Measurements from ENCODE around the gene PPP6R3. TPM values are rescaled to one million over a fixed set of nuclear protein-coding genes. Genes with fewer than 3 reads are reported as not detected.

Gene PPP6R3
- polyA plus RNA-seq, 1 of the 3 experiments (the other 2 are of a cell fraction): 28.1 TPM

- Histone ChIP-seq H3K27me3 (ENCODE audit: insufficient read depth) (no peaks in the 10 kb centered on the region), H3K79me2 (ENCODE audit: insufficient read depth) (peaks cover 54% of the 10 kb centered on the region; the same call in 1 of the 2 replicates), H3K4me3 (ENCODE audit: low read depth in 2 of 2, low read length in 1 of 2) (no peak overlapping the region), H3K36me3 (replicated peaks in 1 of 2; ENCODE audit: control insufficient read depth in 1 of 2, insufficient read depth in 2 of 2, low read length in 1 of 2) (peaks cover 80 to 81% of the 10 kb centered on the region in 2 experiments), H4K20me1 (ENCODE audit: insufficient read depth) (peaks cover 11% of the 10 kb centered on the region; the same call in 1 of the 2 replicates), H3K4me2 (no peak overlapping the region), H2AFZ (ENCODE audit: low read depth) (no peak overlapping the region), H3K9me3 (no peaks in the 10 kb centered on the region), H3K9me2 (no peaks in the 10 kb centered on the region), H3K4me1 (ENCODE audit: control insufficient read depth in 1 of 2, insufficient read depth in 2 of 2, low read depth in 1 of 2, low read length in 1 of 2) (no peaks in the 10 kb centered on the region; a peak in 1 of 4 replicates), H3F3A (replicated peaks; ENCODE audit: insufficient read depth) (peaks cover 6% of the 10 kb centered on the region), H3K9ac (no peak overlapping the region), H3K27ac (ENCODE audit: low read depth in 2 of 2, low read length in 1 of 2) (no peak overlapping the region; a peak in 1 of 4 replicates)
- TF ChIP-seq RAD21 (IDR thresholded peaks at IDR 0.05; ENCODE audit: low read length): no peak
- TF ChIP-seq TCF12 (IDR thresholded peaks at IDR 0.05): no peak
- TF ChIP-seq, protein P1, sequence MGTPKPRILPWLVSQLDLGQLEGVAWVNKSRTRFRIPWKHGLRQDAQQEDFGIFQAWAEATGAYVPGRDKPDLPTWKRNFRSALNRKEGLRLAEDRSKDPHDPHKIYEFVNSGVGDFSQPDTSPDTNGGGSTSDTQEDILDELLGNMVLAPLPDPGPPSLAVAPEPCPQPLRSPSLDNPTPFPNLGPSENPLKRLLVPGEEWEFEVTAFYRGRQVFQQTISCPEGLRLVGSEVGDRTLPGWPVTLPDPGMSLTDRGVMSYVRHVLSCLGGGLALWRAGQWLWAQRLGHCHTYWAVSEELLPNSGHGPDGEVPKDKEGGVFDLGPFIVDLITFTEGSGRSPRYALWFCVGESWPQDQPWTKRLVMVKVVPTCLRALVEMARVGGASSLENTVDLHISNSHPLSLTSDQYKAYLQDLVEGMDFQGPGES (IDR thresholded peaks at IDR 0.05; ENCODE audit: low read depth, low read length): no peak
- no peak for TF ChIP-seq JUND (IDR thresholded peaks at IDR 0.05)
- TF ChIP-seq EZH2phosphoT487 (IDR thresholded peaks at IDR 0.05; ENCODE audit: borderline replicate concordance, low read depth): no peak
- no peak for TF ChIP-seq SIN3A (IDR thresholded peaks at IDR 0.05; ENCODE audit: borderline replicate concordance, low read depth, low read length)
- TF ChIP-seq GATA2 (CRISPR knock-in tag; IDR thresholded peaks at IDR 0.05): no peak
- no peak for TF ChIP-seq REST (IDR thresholded peaks at IDR 0.05; ENCODE audit: low read depth, low read length)
- CTCF ChIA-PET: interaction anchor here (0.8 to 1.5 kb wide), 3 partner anchors 9 to 31 kb away, joined by 3 to 4 read pairs (median 4); no protein-coding TSS in a partner anchor
- POLR2A ChIA-PET: no interaction called here
- no peak for DNase-seq
- WGBS (ENCODE audit: low lambda C conversion rate): 91% methylated on average over 4 of the region's 4 CpGs
Measured at GRCh38 chr11:68575025-68575665, 114.6 kb downstream of the PPP6R3 start.

GRCh38 chr11:68579455-68579854 is 118.9 kb downstream of the PPP6R3 start:
- Histone ChIP-seq H4K20me1 (ENCODE audit: insufficient read depth) (peaks cover 3% of the 10 kb centered on the region; the same call in 1 of the 2 replicates), H3K79me2 (ENCODE audit: insufficient read depth) (peaks cover 31% of the 10 kb centered on the region; the same call in 1 of the 2 replicates), H3K36me3 (replicated peaks in 1 of 2; ENCODE audit: control insufficient read depth in 1 of 2, insufficient read depth in 2 of 2, low read length in 1 of 2) (peaks cover 61 to 84% of the 10 kb centered on the region in 2 experiments), H3K27me3 (ENCODE audit: insufficient read depth) (no peaks in the 10 kb centered on the region), H3K9ac (no peak overlapping the region), H3F3A (replicated peaks; ENCODE audit: insufficient read depth) (peaks cover 19% of the 10 kb centered on the region), H3K9me2 (no peaks in the 10 kb centered on the region), H3K4me2 (no peak overlapping the region), H3K4me1 (ENCODE audit: control insufficient read depth in 1 of 2, insufficient read depth in 2 of 2, low read depth in 1 of 2, low read length in 1 of 2) (peaks cover 0 to 14% of the 10 kb centered on the region in 2 experiments; a peak in 1 of 4 replicates), H2AFZ (ENCODE audit: low read depth) (no peak overlapping the region), H3K9me3 (no peaks in the 10 kb centered on the region), H3K4me3 (ENCODE audit: low read depth in 2 of 2, low read length in 1 of 2) (no peak overlapping the region), H3K27ac (ENCODE audit: low read depth in 2 of 2, low read length in 1 of 2) (no peak overlapping the region)
- POLR2A ChIA-PET: no interaction called here
- WGBS (ENCODE audit: low lambda C conversion rate): 92% methylated on average over 5 of the region's 5 CpGs
- TF ChIP-seq TCF12 (IDR thresholded peaks at IDR 0.05) (no peak), RAD21 (IDR thresholded peaks at IDR 0.05; ENCODE audit: low read length) (no peak), EP300 (IDR thresholded peaks at IDR 0.05; ENCODE audit: borderline replicate concordance in 1 of 2, low read depth in 1 of 2, low read length in 1 of 2) (no peak), POLR2AphosphoS5 (IDR thresholded peaks at IDR 0.05; ENCODE audit: low read depth, low read length) (no peak), JUND (IDR thresholded peaks at IDR 0.05) (no peak), SIN3A (IDR thresholded peaks at IDR 0.05; ENCODE audit: borderline replicate concordance, low read depth, low read length) (no peak), CHD2 (IDR thresholded peaks at IDR 0.05; ENCODE audit: low read length, partially characterized antibody) (no peak), EZH2phosphoT487 (IDR thresholded peaks at IDR 0.05; ENCODE audit: borderline replicate concordance, low read depth) (no peak), RFX5 (IDR thresholded peaks at IDR 0.05; ENCODE audit: low read length) (no peak), FOXJ3 (CRISPR knock-in tag; IDR thresholded peaks at IDR 0.05) (no peak)
- TF ChIP-seq, protein P2, sequence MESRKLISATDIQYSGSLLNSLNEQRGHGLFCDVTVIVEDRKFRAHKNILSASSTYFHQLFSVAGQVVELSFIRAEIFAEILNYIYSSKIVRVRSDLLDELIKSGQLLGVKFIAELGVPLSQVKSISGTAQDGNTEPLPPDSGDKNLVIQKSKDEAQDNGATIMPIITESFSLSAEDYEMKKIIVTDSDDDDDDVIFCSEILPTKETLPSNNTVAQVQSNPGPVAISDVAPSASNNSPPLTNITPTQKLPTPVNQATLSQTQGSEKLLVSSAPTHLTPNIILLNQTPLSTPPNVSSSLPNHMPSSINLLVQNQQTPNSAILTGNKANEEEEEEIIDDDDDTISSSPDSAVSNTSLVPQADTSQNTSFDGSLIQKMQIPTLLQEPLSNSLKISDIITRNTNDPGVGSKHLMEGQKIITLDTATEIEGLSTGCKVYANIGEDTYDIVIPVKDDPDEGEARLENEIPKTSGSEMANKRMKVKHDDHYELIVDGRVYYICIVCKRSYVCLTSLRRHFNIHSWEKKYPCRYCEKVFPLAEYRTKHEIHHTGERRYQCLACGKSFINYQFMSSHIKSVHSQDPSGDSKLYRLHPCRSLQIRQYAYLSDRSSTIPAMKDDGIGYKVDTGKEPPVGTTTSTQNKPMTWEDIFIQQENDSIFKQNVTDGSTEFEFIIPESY (IDR thresholded peaks at IDR 0.05; ENCODE audit: borderline replicate concordance, low read depth): no peak
- DNase-seq: no peak
- CTCF ChIA-PET: interaction anchor here (1.3 kb wide), 1 partner anchor 310 kb away, joined by 3 read pairs; no protein-coding TSS in a partner anchor

All from SK-N-SH (cell line).